ENCODE results near the gene PEX6. TPM values are rescaled to one million over a fixed set of nuclear protein-coding genes. Genes with fewer than 3 reads are reported as not detected.

PEX6 gene
- total RNA-seq, 1 experiment from 2014 or later = 26.1 TPM

GRCh38 chr6:43020052-43020705, 41.2 kb upstream of the PEX6 start:
- intact Hi-C loops (cut with micrococcal nuclease; ENCODE audit: unreplicated experiment) = no loop called here
- no TSS peak for BruUV-seq (replicated peaks)
- no peak for TF ChIP-seq EZH2 (IDR thresholded peaks at IDR 0.05; ENCODE audit: borderline replicate concordance, low read depth, low read length, poor library complexity, severe bottlenecking)
- TF ChIP-seq CTCF (conservative IDR thresholded peaks at IDR 0.05; ENCODE audit: low read depth, low read length) = no peak
- Histone ChIP-seq H3K27me3 (replicated peaks; ENCODE audit: insufficient read depth, low read depth, low read length, poor library complexity) (no peaks in the 10 kb centered on the region), H3K27ac (ENCODE audit: low read depth, low read length, poor library complexity, severe bottlenecking) (peak overlapping the region; percentile 76), H3K4me1 (ENCODE audit: insufficient read depth, low read length, poor library complexity, severe bottlenecking) (peaks cover 15% of the 10 kb centered on the region), H3K36me3 (ENCODE audit: insufficient read depth, low read length, poor library complexity, severe bottlenecking) (peaks cover 45% of the 10 kb centered on the region), H3K9me3 (ENCODE audit: low read depth, low read length, poor library complexity, severe bottlenecking) (no peaks in the 10 kb centered on the region), H3K4me3 (ENCODE audit: low read depth, low read length, poor library complexity, severe bottlenecking) (no peak overlapping the region)
- DNase-seq (ENCODE audit: low spot score) = no peak
- ChIA-PET POLR2A (ENCODE audit: low non-redundant PET) (interaction anchor here (0.6 kb wide), 1 partner anchor 20 kb away, joined by 4 read pairs; no protein-coding TSS in a partner anchor), CTCF (no interaction called here)

- no peak overlapping the region for H3K4me3 ChIP-seq (ENCODE audit: low read depth, low read length, poor library complexity, severe bottlenecking)
- ChIA-PET CTCF (no interaction called here), POLR2A (ENCODE audit: low non-redundant PET) (no interaction called here)
- intact Hi-C loops (cut with micrococcal nuclease; ENCODE audit: unreplicated experiment) = no loop called here
- no peaks in the 10 kb centered on the region for H3K27me3 ChIP-seq (replicated peaks; ENCODE audit: insufficient read depth, low read depth, low read length, poor library complexity)
- H3K9me3 ChIP-seq (ENCODE audit: low read depth, low read length, poor library complexity, severe bottlenecking) = no peaks in the 10 kb centered on the region
- peaks cover 35% of the 10 kb centered on the region for H3K36me3 ChIP-seq (ENCODE audit: insufficient read depth, low read length, poor library complexity, severe bottlenecking)
- H3K27ac ChIP-seq (ENCODE audit: low read depth, low read length, poor library complexity, severe bottlenecking) = no peak overlapping the region
- H3K4me1 ChIP-seq (ENCODE audit: insufficient read depth, low read length, poor library complexity, severe bottlenecking) = peaks cover 15% of the 10 kb centered on the region
- no peak for TF ChIP-seq EZH2 (IDR thresholded peaks at IDR 0.05; ENCODE audit: borderline replicate concordance, low read depth, low read length, poor library complexity, severe bottlenecking)
- BruUV-seq (replicated peaks) = no TSS peak
- no peak for DNase-seq (ENCODE audit: low spot score)
Measured at GRCh38 chr6:43019152-43019551, 40.2 kb upstream of the PEX6 start.

- no peaks in the 10 kb centered on the region for H3K9me3 ChIP-seq (ENCODE audit: low read depth, low read length, poor library complexity, severe bottlenecking)
- H3K4me1 ChIP-seq (ENCODE audit: insufficient read depth, low read length, poor library complexity, severe bottlenecking) = peaks cover 15% of the 10 kb centered on the region
- H3K27me3 ChIP-seq (replicated peaks; ENCODE audit: insufficient read depth, low read depth, low read length, poor library complexity) = no peaks in the 10 kb centered on the region
- POLR2A ChIA-PET (ENCODE audit: low non-redundant PET) = no interaction called here
- DNase-seq (ENCODE audit: low spot score) = no peak
- no TSS peak for BruUV-seq (replicated peaks)
- intact Hi-C loops (cut with micrococcal nuclease; ENCODE audit: unreplicated experiment) = no loop called here
- TF ChIP-seq CTCF (conservative IDR thresholded peaks at IDR 0.05; ENCODE audit: low read depth, low read length) = no peak
- peak overlapping the region; percentile 22 for H3K27ac ChIP-seq (ENCODE audit: low read depth, low read length, poor library complexity, severe bottlenecking)
- CTCF ChIA-PET = no interaction called here
- H3K36me3 ChIP-seq (ENCODE audit: insufficient read depth, low read length, poor library complexity, severe bottlenecking) = peaks cover 36% of the 10 kb centered on the region
- no peak overlapping the region for H3K4me3 ChIP-seq (ENCODE audit: low read depth, low read length, poor library complexity, severe bottlenecking)
Measured at GRCh38 chr6:43016943-43017334, 38.0 kb upstream of the PEX6 start.
